ENCODE data around the gene DNAJC18.

DNAJC18 gene

DNA sequence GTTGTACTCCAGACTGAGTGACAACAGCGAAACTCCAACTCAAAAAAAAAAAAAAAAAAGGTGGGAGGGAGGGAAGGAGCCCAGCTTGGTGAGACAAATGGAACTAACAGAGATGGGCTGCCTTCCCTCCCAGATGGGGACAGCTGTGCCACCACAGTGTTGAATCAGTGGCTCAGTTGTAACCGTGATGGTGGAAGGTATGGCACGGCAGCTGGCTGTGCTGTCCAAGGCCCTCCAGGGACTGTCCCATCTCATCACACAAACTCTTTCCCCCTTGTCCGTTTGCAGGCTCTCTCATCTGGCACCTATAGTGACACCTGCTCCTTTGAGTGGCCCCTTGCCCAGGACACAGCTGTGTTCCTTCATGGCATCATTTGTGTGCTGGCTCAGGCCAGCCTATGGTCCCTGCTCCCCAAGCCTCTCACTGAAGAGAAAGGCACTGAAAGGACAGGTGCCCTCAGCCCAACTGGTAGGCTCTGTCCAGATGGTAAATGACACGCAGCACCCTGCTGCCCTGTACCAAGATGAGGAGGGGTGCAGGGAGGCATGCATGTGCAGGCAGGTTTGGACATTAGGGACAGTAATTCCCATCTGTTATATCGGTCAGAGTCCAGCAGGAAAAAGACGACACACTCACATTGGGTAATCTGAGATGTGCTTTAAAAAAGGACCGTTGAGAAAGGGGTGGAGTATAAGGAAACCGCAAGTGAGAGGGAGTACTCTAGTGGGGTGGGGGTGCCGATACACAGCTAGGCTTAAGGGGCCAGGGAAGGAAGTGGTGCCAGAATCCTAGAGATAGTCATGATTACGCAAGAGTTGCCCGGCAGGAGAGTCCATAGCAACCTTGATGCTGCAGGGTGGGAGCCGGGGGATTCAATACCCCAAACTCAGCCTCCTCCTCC is 35.8 kb upstream of the DNAJC18 start:
- no peaks in the 10 kb centered on the region for H3K9me3 ChIP-seq (ENCODE audit: control insufficient read depth, insufficient read depth, low read depth, low read length)
- no peaks in the 10 kb centered on the region for H3K4me1 ChIP-seq (ENCODE audit: control insufficient read depth, insufficient read depth, low read length)
- H3K4me3 ChIP-seq (ENCODE audit: low read depth, low read length) = no peak overlapping the region
- H3K36me3 ChIP-seq (ENCODE audit: control insufficient read depth in 2 of 2, insufficient read depth in 1 of 2, low read length in 2 of 2) = peaks cover 8 to 42% of the 10 kb centered on the region in 2 experiments; a peak in 2 of 3 replicates
- ChIA-PET POLR2A (interaction anchor here (0.7 kb wide), 1 partner anchor 36 kb away, joined by 4 read pairs; the partner anchor contains the start of gene DNAJC18), CTCF (interaction anchor here (0.7 to 1.2 kb wide), 4 partner anchors 20 to 312 kb away, joined by 3 to 5 read pairs (median 4); no protein-coding TSS in a partner anchor)
- TF ChIP-seq ZNF670 (tag by site-specific recombination; IDR thresholded peaks at IDR 0.05; ENCODE audit: low read depth) = no peak
- peak; percentile 25; the same call in 1 of the 2 replicates for TF ChIP-seq ZBTB17 (tag by site-specific recombination; IDR thresholded peaks at IDR 0.05)
- no peak for TF ChIP-seq ZNF175 (tag by site-specific recombination; IDR thresholded peaks at IDR 0.05)
- peak; percentile 15; the same call in 1 of the 2 replicates for TF ChIP-seq ZIC2 (tag by site-specific recombination; IDR thresholded peaks at IDR 0.05)
- TF ChIP-seq, protein P1, sequence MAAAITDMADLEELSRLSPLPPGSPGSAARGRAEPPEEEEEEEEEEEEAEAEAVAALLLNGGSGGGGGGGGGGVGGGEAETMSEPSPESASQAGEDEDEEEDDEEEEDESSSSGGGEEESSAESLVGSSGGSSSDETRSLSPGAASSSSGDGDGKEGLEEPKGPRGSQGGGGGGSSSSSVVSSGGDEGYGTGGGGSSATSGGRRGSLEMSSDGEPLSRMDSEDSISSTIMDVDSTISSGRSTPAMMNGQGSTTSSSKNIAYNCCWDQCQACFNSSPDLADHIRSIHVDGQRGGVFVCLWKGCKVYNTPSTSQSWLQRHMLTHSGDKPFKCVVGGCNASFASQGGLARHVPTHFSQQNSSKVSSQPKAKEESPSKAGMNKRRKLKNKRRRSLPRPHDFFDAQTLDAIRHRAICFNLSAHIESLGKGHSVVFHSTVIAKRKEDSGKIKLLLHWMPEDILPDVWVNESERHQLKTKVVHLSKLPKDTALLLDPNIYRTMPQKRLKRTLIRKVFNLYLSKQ (tag by site-specific recombination; IDR thresholded peaks at IDR 0.05; ENCODE audit: borderline replicate concordance) = no peak
- TF ChIP-seq, protein P2, sequence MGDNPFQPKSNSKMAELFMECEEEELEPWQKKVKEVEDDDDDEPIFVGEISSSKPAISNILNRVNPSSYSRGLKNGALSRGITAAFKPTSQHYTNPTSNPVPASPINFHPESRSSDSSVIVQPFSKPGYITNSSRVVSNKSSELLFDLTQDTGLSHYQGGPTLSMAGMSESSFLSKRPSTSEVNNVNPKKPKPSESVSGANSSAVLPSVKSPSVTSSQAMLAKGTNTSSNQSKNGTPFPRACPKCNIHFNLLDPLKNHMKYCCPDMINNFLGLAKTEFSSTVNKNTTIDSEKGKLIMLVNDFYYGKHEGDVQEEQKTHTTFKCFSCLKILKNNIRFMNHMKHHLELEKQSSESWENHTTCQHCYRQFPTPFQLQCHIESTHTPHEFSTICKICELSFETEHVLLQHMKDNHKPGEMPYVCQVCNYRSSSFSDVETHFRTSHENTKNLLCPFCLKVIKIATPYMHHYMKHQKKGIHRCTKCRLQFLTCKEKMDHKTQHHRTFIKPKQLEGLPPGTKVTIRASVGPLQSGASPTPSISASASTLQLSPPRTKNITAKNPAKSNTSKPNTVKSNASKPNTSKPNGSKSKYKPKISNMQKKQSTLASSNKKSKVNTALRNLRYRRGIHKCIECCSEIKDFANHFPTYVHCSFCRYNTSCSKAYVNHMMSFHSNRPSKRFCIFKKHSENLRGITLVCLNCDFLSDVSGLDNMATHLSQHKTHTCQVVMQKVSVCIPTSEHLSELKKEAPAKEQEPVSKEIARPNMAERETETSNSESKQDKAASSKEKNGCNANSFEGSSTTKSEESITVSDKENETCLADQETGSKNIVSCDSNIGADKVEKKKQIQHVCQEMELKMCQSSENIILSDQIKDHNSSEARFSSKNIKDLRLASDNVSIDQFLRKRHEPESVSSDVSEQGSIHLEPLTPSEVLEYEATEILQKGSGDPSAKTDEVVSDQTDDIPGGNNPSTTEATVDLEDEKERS (tag by site-specific recombination; IDR thresholded peaks at IDR 0.05) = no peak
- TF ChIP-seq KLF1 (tag by site-specific recombination; IDR thresholded peaks at IDR 0.05) = peak; percentile 61; the same call in 1 of the 2 replicates
- no peak for TF ChIP-seq ZNF768 (tag by site-specific recombination; IDR thresholded peaks at IDR 0.05)
- TF ChIP-seq, protein P3, sequence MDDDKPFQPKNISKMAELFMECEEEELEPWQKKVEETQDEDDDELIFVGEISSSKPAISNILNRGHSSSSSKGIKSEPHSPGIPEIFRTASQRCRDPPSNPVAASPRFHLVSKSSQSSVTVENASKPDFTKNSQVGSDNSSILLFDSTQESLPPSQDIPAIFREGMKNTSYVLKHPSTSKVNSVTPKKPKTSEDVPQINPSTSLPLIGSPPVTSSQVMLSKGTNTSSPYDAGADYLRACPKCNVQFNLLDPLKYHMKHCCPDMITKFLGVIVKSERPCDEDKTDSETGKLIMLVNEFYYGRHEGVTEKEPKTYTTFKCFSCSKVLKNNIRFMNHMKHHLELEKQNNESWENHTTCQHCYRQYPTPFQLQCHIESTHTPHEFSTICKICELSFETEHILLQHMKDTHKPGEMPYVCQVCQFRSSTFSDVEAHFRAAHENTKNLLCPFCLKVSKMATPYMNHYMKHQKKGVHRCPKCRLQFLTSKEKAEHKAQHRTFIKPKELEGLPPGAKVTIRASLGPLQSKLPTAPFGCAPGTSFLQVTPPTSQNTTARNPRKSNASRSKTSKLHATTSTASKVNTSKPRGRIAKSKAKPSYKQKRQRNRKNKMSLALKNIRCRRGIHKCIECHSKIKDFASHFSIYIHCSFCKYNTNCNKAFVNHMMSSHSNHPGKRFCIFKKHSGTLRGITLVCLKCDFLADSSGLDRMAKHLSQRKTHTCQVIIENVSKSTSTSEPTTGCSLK (tag by site-specific recombination; IDR thresholded peaks at IDR 0.05) = no peak
- 0 out of 2 replicates have a peak, but pooled peaks have one; percentile 22 for TF ChIP-seq ZNF600 (tag by site-specific recombination; IDR thresholded peaks at IDR 0.05)
- no peak for TF ChIP-seq ZNF394 (tag by site-specific recombination; IDR thresholded peaks at IDR 0.05; ENCODE audit: borderline replicate concordance)
- 0 out of 2 replicates have a peak, but pooled peaks have one; percentile 10 for TF ChIP-seq ZNF157 (tag by site-specific recombination; IDR thresholded peaks at IDR 0.05)
- TF ChIP-seq, protein P4, sequence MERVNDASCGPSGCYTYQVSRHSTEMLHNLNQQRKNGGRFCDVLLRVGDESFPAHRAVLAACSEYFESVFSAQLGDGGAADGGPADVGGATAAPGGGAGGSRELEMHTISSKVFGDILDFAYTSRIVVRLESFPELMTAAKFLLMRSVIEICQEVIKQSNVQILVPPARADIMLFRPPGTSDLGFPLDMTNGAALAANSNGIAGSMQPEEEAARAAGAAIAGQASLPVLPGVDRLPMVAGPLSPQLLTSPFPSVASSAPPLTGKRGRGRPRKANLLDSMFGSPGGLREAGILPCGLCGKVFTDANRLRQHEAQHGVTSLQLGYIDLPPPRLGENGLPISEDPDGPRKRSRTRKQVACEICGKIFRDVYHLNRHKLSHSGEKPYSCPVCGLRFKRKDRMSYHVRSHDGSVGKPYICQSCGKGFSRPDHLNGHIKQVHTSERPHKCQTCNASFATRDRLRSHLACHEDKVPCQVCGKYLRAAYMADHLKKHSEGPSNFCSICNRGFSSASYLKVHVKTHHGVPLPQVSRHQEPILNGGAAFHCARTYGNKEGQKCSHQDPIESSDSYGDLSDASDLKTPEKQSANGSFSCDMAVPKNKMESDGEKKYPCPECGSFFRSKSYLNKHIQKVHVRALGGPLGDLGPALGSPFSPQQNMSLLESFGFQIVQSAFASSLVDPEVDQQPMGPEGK (tag by site-specific recombination; IDR thresholded peaks at IDR 0.05) = 0 out of 2 replicates have a peak, but pooled peaks have one; percentile 39
- 0 out of 2 replicates have a peak, but pooled peaks have one; percentile 17 for TF ChIP-seq ZBTB48 (tag by site-specific recombination; IDR thresholded peaks at IDR 0.05)
- H3K27ac ChIP-seq (ENCODE audit: extremely low read depth, low read depth, low read length) = no peak overlapping the region

All from HEK293 (cell line).